Measurements from ENCODE around the gene PPP6R2.

The PPP6R2 gene

DNA sequence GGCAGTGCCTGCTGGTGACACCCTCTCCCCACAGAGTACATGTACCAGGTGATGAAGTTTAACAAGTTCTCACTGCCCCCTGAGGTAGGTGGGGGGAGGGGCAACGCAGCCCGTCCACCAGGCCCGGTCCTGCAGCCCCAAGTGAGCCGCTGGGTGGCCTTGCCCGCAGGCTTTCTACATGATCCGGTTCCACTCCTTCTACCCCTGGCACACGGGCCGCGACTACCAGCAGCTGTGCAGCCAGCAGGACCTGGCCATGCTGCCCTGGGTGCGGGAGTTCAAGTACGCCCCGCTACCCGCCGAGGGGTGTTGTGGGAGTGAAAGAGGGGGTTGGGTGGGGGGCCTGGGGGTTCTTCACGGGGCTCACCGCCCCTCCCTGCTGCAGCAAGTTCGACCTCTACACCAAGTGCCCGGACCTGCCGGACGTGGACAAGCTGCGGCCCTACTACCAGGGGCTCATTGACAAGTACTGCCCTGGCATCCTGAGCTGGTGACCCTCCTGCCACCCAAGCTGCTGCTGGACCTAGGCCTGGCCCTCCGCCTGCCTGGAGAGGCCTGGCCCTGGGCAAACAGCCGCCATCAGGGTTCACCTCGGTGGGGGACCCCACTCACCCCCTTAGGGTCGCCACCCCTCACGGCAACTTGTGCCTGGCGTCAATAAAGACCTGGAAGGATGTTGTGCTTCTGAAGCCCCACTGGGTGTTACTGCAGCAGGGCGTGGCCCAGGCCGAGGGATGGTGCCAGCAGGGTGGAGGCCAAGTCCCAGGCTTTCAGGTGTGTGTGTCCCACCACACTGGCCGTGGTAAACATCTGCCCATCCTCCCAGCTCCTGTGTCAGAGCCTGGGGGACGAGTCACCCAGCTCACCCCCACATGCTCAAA, 146.5 kb downstream of the PPP6R2 start:
- DNase-seq: no peak

DNA sequence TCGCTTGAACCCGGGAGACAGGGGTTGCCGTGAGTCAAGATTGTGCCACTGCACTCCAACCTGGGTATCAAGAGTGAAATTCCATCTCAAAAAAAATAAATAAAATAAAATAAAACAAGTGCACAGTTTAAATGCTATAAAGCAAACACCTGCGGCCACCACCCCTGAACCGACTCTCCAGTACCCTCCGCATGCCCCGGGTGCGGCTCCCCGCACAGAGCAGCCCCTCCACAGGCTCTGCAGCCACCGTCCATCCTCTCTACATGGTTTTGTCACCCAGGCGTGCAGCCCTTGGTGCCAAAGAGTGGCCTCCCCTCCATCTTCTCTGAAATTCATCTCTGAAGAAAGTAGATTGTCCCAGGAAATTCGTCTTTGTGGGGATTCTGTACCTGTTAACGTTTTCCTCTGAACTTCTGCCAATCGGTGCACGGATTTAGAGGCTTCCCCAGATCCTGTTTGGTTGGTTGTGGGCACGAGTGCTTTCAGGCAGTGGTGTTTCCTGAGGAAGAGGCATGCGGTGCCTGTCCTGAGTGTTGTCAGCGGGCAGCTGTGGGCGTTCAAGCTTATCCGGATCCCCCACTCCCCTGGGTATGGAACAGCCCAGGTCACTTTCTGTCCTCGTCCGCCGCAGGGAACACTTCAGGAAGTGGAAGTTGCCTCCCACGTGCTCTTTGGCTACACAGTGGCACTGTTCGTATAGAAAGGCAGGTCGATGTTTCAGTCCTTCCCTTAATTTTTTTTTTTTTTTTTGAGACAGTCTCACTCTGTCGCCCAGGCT, 147.6 kb downstream of the PPP6R2 start:
- no peak for DNase-seq

Measured in stimulated activated naive CD4-positive, alpha-beta T cell (primary cell).